Hepatocyte (in vitro differentiated cells): Measurements from ENCODE around the gene TEX14.

Source experiments
- CTCF ChIP-seq: fragments of 200-600 bp; sonication (generic); IDR thresholded peaks from 2 replicates; pipeline ENCODE4 v1.5.1; 2016; ENCODE audit warnings: antibody characterized with exemption, mild to moderate bottlenecking; ENCODE audit not compliant: poor library complexity
- EZH2phosphoT487 ChIP-seq: fragments of 200-600 bp; sonication (generic); IDR thresholded peaks from one replicate; pipeline ENCODE4 v1.6.1; 2018; ENCODE audit warnings: antibody characterized with exemption, mild to moderate bottlenecking, low read depth, moderate library complexity; ENCODE audit not compliant: unreplicated experiment, severe bottlenecking

- no peak for TF ChIP-seq CTCF
- TF ChIP-seq EZH2phosphoT487 = no peak
These were observed 131.3 kb downstream of the TEX14 start for GRCh38 chr17:58560511-58560910.
